IMR-90 (cell line): ENCODE results near the gene MYO1H.

Experiments
- POLR2A ChIP-seq: IDR thresholded peaks from 2 replicates; pipeline ENCODE4 v1.6.1; 2012; ENCODE audit warnings: mild to moderate bottlenecking, low read depth, low read length
- TF ChIP-seq, protein P1 (sequence below): conservative IDR thresholded peaks from 2 replicates; pipeline ENCODE4 v1.5.1; 2012; ENCODE audit warnings: mild to moderate bottlenecking, low read depth, low read length, improper control_type of control experiment

DNA sequence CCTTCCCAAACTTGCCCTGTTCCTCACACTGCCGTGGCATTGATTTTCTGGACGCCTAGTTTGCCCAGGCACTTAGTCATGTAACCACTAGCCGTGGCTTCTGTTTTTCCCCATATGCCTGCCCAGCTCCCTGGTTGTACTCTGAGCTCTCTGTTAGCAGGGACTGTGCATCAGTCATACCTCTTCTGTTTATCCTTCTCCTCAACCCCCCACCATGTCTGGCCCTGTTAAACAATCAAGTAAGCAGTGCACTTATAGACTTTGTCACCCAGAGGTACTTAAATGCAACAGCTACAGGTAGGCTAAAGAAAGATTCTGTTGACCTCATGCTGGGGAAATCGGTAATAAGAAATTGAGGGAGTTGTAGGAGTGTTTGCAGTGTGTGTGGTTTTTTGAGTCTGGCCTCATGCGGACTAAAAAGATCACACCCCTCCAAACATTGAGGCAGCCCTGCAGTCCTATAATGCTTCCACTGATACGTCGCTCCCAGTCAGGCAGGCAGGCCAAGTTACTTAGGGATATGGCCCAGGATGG, 146.7 kb downstream of the MYO1H start:
- TF ChIP-seq, protein P1, sequence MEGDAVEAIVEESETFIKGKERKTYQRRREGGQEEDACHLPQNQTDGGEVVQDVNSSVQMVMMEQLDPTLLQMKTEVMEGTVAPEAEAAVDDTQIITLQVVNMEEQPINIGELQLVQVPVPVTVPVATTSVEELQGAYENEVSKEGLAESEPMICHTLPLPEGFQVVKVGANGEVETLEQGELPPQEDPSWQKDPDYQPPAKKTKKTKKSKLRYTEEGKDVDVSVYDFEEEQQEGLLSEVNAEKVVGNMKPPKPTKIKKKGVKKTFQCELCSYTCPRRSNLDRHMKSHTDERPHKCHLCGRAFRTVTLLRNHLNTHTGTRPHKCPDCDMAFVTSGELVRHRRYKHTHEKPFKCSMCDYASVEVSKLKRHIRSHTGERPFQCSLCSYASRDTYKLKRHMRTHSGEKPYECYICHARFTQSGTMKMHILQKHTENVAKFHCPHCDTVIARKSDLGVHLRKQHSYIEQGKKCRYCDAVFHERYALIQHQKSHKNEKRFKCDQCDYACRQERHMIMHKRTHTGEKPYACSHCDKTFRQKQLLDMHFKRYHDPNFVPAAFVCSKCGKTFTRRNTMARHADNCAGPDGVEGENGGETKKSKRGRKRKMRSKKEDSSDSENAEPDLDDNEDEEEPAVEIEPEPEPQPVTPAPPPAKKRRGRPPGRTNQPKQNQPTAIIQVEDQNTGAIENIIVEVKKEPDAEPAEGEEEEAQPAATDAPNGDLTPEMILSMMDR = no peak
- TF ChIP-seq POLR2A = no peak
